HEK293 (cell line): ENCODE measurements around the gene ATP5F1D.

ENCODE experiments used
- CTCF ChIP-seq: fragments of 450-650 bp; formaldehyde crosslinking; IDR thresholded peaks from 2 replicates; pipeline ENCODE4 v1.5.1; 2016; ENCODE audit warnings: missing biosample characterization, missing genetic modification characterization
- SALL2 ChIP-seq: fragments of 450-650 bp; formaldehyde crosslinking; IDR thresholded peaks from 2 replicates; pipeline ENCODE4 v1.5.0; 2017; ENCODE audit warnings: missing biosample characterization, mild to moderate bottlenecking, missing genetic modification characterization, borderline replicate concordance
- TCF7L2 ChIP-seq: IDR thresholded peaks from 2 replicates; pipeline ENCODE4 v1.6.1; 2011; ENCODE audit warnings: low read depth, mild to moderate bottlenecking, inconsistent platforms, low read length, moderate library complexity, borderline replicate concordance
- ZNF121 ChIP-seq: fragments of 450-650 bp; formaldehyde crosslinking; IDR thresholded peaks from 2 replicates; pipeline ENCODE4 v1.5.1; 2016; ENCODE audit warnings: missing biosample characterization, missing genetic modification characterization
- ZNF157 ChIP-seq: fragments of 450-650 bp; formaldehyde crosslinking; IDR thresholded peaks from 2 replicates; pipeline ENCODE4 v1.5.1; 2016; ENCODE audit warnings: missing biosample characterization, missing genetic modification characterization
- ZNF2 ChIP-seq: fragments of 450-650 bp; formaldehyde crosslinking; IDR thresholded peaks from 2 replicates; pipeline ENCODE4 v1.5.1; 2016; ENCODE audit warnings: missing biosample characterization, missing genetic modification characterization
- ZNF26 ChIP-seq: fragments of 450-650 bp; formaldehyde crosslinking; IDR thresholded peaks from 2 replicates; pipeline ENCODE4 v1.5.1; 2016; ENCODE audit warnings: missing biosample characterization, missing genetic modification characterization
- ZNF302 ChIP-seq: fragments of 450-650 bp; formaldehyde crosslinking; IDR thresholded peaks from 2 replicates; pipeline ENCODE4 v1.5.1; 2016; ENCODE audit warnings: missing biosample characterization, missing genetic modification characterization, low read depth
- ZNF324 ChIP-seq: fragments of 450-650 bp; formaldehyde crosslinking; IDR thresholded peaks from 2 replicates; pipeline ENCODE4 v1.5.1; 2016; ENCODE audit warnings: missing biosample characterization, missing genetic modification characterization
- ZNF549 ChIP-seq: fragments of 450-650 bp; IDR thresholded peaks from 2 replicates; pipeline ENCODE4 v1.5.1; 2018; ENCODE audit warnings: missing biosample characterization, missing genetic modification characterization, mild to moderate bottlenecking, inconsistent platforms, moderate library complexity
- ZNF660 ChIP-seq: fragments of 450-650 bp; IDR thresholded peaks from 2 replicates; pipeline ENCODE4 v1.5.1; 2018; ENCODE audit warnings: missing biosample characterization, mild to moderate bottlenecking, missing genetic modification characterization
- ZNF707 ChIP-seq: fragments of 450-650 bp; formaldehyde crosslinking; IDR thresholded peaks from 2 replicates; pipeline ENCODE4 v1.5.1; 2016; ENCODE audit warnings: missing biosample characterization, missing genetic modification characterization

GRCh38 chr19:1254081-1254527 lies 12.6 kb downstream of the ATP5F1D start:
- TF ChIP-seq SALL2 (no peak), ZNF2 (tag by site-specific recombination) (no peak), ZNF324 (no peak), CTCF (tag by site-specific recombination) (no peak), ZNF660 (tag by site-specific recombination) (no peak), ZNF707 (no peak), ZNF121 (no peak), ZNF26 (tag by site-specific recombination) (no peak), ZNF157 (no peak), ZNF302 (no peak), ZNF549 (tag by site-specific recombination) (no peak), TCF7L2 (no peak)
